Subcutaneous abdominal adipose tissue (tissue), 5 donors: ENCODE measurements around the gene GABRE.

Experiments
- H3K27ac ChIP-seq: one replicate; pipeline ENCODE4 v1.7.0; 2013; ENCODE audit warnings: low read depth, mild to moderate bottlenecking, inconsistent platforms, low read length, moderate library complexity
- H3K27me3 ChIP-seq, 5 donors: one replicate each; pipeline ENCODE4 v1.7.0; 2013; ENCODE audit warnings: low read length in 5 of 5, inconsistent platforms in 1 of 5; ENCODE audit not compliant: control insufficient read depth in 5 of 5, insufficient read depth in 4 of 5
- H3K36me3 ChIP-seq, 5 donors: one replicate each; pipeline ENCODE4 v1.7.0; 2013; ENCODE audit warnings: low read length in 5 of 5; ENCODE audit not compliant: control insufficient read depth in 5 of 5, insufficient read depth in 5 of 5
- H3K4me1 ChIP-seq, 5 donors: one replicate each; pipeline ENCODE4 v1.7.0; 2013; ENCODE audit warnings: low read length in 5 of 5, mild to moderate bottlenecking in 3 of 5, moderate library complexity in 1 of 5; ENCODE audit not compliant: control insufficient read depth in 5 of 5, insufficient read depth in 5 of 5
- H3K4me3 ChIP-seq, 5 donors: one replicate each; pipeline ENCODE4 v1.7.0; 2013; ENCODE audit warnings: low read length in 5 of 5, low read depth in 1 of 5
- H3K9ac ChIP-seq, 5 donors: one replicate each; pipeline ENCODE4 v1.7.0; 2013; ENCODE audit warnings: low read length in 5 of 5, mild to moderate bottlenecking in 4 of 5, moderate library complexity in 3 of 5
- H3K9me3 ChIP-seq, 5 donors: one replicate each; pipeline ENCODE4 v1.7.0; 2013; ENCODE audit warnings: low read length in 5 of 5; ENCODE audit not compliant: control insufficient read depth in 5 of 5
- donor health status: healthy.
- donor health status: healthy.
- donor health status: healthy.
- donor health status: healthy.
- donor health status: healthy.

Gene GABRE

DNA sequence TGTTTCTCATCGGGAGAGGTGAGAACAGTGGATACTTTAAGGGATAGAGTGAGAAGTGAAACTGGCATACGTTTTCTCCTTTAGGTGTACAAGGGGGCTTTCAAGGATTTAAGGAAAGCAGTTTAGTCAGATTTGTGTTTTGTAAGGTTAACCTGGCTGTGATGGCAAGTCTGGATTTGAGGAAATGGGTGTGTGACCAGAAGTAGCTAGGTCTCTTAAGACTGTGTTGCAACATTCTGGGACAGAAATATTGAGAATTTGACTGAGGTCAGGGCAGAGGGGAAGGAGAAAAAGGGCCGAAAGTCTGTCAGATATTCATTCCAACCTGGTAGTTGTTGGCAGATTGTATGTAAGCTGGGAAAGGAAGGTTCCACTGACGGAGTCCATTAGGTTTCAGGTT lies 10.4 kb upstream of the GABRE start:
- H3K27ac ChIP-seq = peak overlapping the region; percentile 39
- H3K27me3 ChIP-seq = no peaks in the 10 kb centered on the region
- H3K4me3 ChIP-seq = no peak overlapping the region
- H3K9me3 ChIP-seq = no peaks in the 10 kb centered on the region
- peaks cover 0 to 45% (median 36%) of the 10 kb centered on the region in 5 donors for H3K4me1 ChIP-seq
- no peak overlapping the region for H3K9ac ChIP-seq
- H3K36me3 ChIP-seq = no peaks in the 10 kb centered on the region

DNA sequence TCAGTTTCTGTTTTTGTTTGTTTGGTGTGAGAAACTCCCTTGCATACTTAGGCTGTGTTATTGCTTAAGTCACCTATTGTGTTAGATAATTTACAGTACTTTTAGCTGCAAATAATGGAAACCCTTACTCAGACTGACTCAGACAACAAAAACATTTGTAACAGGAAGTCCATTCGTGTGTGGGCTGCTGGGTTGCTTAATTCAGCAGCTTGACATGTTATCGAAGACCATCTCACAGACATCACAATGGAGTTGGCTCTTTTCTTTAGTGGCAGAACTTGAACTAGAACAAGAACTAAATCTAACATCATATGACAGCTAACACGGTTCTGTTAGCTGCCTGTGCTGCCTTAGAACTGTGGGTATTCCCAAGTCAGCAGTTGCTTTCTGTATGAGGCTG lies 9.9 kb upstream of the GABRE start:
- H3K27me3 ChIP-seq = no peaks in the 10 kb centered on the region
- no peaks in the 10 kb centered on the region for H3K9me3 ChIP-seq
- H3K4me1 ChIP-seq = peaks cover 0 to 45% (median 36%) of the 10 kb centered on the region in 5 donors
- H3K36me3 ChIP-seq = no peaks in the 10 kb centered on the region
- H3K9ac ChIP-seq = no peak overlapping the region
- no peak overlapping the region for H3K4me3 ChIP-seq
- peak overlapping the region; percentile 21 for H3K27ac ChIP-seq

DNA sequence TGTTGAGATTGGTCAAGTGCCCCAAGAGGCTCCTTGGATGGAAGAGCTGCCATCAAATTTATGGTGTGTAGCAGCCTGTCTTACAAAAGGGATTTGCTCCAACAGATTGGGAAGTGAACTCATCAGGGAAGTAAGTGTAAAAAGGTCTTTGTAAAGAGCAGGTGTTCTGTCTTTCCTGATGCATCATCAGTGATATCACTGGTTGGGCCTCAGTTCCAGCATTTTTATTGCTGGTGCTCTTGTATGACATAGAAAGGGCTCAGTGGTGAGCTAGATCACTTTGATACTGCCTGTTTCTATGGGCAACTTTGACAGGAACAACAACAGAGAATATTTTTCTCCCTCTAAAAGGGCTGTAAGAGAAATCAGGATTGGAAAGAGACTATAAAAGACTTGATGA lies 8.7 kb upstream of the GABRE start:
- Histone ChIP-seq H3K27me3 (peaks cover 0 to 2% (median 0%) of the 10 kb centered on the region in 5 donors), H3K9me3 (no peaks in the 10 kb centered on the region), H3K9ac (no peak overlapping the region), H3K36me3 (no peaks in the 10 kb centered on the region), H3K4me3 (no peak overlapping the region), H3K27ac (peak overlapping the region; percentile 26), H3K4me1 (peaks cover 0 to 45% (median 36%) of the 10 kb centered on the region in 5 donors)

DNA sequence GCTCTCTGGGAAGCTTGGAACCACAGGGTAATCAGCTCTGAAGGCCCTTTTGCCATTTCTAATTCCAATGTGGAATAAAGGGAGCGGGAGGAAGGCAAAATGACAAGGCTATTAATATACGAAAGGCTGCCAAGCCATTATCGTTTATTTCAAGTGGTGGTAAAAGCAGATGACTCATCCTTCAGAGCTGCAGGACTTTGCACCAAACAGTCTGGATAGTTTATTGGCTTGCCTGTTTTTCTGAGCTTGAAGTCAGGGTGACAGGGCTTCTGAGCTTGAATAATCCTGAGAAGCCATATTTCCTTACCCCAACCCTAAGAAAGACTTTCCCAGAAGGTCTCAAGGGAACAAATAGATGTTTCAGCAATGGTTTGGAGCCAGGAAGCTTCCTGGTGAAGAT lies 7.7 kb upstream of the GABRE start:
- peaks cover 0 to 46% (median 36%) of the 10 kb centered on the region in 5 donors for H3K4me1 ChIP-seq

GRCh38 chrX:151981129-151981528 lies 6.7 kb upstream of the GABRE start:
- Histone ChIP-seq H3K4me1 (peaks cover 0 to 53% (median 38%) of the 10 kb centered on the region in 5 donors), H3K4me3 (no peak overlapping the region), H3K27ac (peak overlapping the region; percentile 70), H3K9ac (no peak overlapping the region), H3K9me3 (no peaks in the 10 kb centered on the region), H3K27me3 (peaks cover 0 to 2% (median 0%) of the 10 kb centered on the region in 5 donors), H3K36me3 (no peaks in the 10 kb centered on the region)

More for the DNA sequence above, 7.7 kb upstream of the GABRE start:
- Histone ChIP-seq H3K27me3 (peaks cover 0 to 2% (median 0%) of the 10 kb centered on the region in 5 donors), H3K9me3 (no peaks in the 10 kb centered on the region), H3K9ac (no peak overlapping the region), H3K36me3 (no peaks in the 10 kb centered on the region), H3K4me3 (no peak overlapping the region), H3K27ac (peak overlapping the region; percentile 70)

- H3K4me1 ChIP-seq = peaks cover 0 to 36% (median 20%) of the 10 kb centered on the region in 5 donors
- no peaks in the 10 kb centered on the region for H3K9me3 ChIP-seq
- H3K27ac ChIP-seq = no peak overlapping the region
- no peaks in the 10 kb centered on the region for H3K36me3 ChIP-seq
- no peak overlapping the region for H3K4me3 ChIP-seq
- H3K27me3 ChIP-seq = peaks cover 0 to 4% (median 0%) of the 10 kb centered on the region in 5 donors
- no peak overlapping the region for H3K9ac ChIP-seq
Observed at GRCh38 chrX:151977923-151978322, 3.4 kb upstream of the GABRE start.

DNA sequence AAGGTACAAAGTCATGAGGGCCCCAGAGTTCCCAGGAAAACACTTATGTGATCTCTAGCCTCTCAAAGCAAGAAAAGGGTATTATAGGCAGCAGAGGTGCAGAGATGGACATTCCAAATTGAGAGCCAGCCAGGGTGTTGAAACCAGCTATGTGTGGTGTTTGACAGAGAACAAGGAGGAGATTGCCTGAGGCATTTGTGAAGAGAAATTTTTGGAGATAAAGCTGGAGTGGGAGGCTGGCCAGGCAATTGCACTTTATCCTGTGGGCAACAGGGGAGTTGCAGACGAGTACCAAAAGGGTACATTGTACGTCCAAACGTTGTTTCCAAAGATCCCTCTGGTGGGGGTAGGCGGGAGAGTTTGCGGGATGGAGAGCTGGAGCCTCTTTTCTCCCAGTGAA lies 2.5 kb upstream of the GABRE start:
- Histone ChIP-seq H3K4me3 (no peak overlapping the region), H3K27ac (no peak overlapping the region), H3K36me3 (no peaks in the 10 kb centered on the region), H3K9ac (no peak overlapping the region), H3K4me1 (peaks cover 2 to 40% (median 22%) of the 10 kb centered on the region in 5 donors), H3K9me3 (no peaks in the 10 kb centered on the region), H3K27me3 (peaks cover 0 to 4% (median 0%) of the 10 kb centered on the region in 5 donors)

DNA sequence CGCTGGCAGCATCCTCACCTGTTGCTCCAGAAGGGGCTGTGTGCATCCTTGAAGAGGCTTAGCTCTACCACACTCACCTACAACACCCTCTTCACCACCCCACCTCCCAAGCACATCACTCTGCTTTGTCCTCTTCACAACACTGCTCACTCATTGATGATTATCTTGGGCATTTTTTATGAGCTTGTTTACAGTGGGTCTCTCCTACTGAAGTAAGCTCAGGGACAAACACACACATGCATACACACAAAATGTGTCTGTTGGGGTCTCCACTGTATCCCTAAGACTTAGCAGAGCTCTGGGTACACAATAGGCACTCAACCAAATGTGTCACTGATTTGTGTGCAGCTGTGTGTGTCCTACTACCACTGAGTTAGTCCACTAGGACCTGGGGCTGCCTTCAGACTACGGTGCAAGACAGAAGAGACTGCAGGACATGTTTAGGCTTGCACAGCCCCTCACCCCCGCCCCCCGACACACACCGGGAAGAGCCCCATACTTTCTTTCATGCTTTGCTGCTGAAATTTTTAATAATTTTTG lies 1.3 kb upstream of the GABRE start:
- peaks cover 0 to 4% (median 0%) of the 10 kb centered on the region in 5 donors for H3K27me3 ChIP-seq
- H3K9me3 ChIP-seq = no peaks in the 10 kb centered on the region
- H3K9ac ChIP-seq = no peak overlapping the region
- H3K36me3 ChIP-seq = no peaks in the 10 kb centered on the region
- H3K27ac ChIP-seq = no peak overlapping the region
- H3K4me3 ChIP-seq = no peak overlapping the region
- peaks cover 6 to 41% (median 22%) of the 10 kb centered on the region in 5 donors for H3K4me1 ChIP-seq

GRCh38 chrX:151975228-151975593 lies 735 bp upstream of the GABRE start:
- Histone ChIP-seq H3K27ac (no peak overlapping the region), H3K9ac (peak overlapping the region in 2 of 5 donors; percentile 3 to 41), H3K4me3 (peak overlapping the region; percentile 43 to 53 (median 46)), H3K4me1 (peaks cover 9 to 44% (median 27%) of the 10 kb centered on the region in 5 donors), H3K27me3 (peaks cover 0 to 4% (median 0%) of the 10 kb centered on the region in 5 donors), H3K9me3 (no peaks in the 10 kb centered on the region), H3K36me3 (peaks cover 0 to under 1% (median 0%) of the 10 kb centered on the region in 5 donors)

DNA sequence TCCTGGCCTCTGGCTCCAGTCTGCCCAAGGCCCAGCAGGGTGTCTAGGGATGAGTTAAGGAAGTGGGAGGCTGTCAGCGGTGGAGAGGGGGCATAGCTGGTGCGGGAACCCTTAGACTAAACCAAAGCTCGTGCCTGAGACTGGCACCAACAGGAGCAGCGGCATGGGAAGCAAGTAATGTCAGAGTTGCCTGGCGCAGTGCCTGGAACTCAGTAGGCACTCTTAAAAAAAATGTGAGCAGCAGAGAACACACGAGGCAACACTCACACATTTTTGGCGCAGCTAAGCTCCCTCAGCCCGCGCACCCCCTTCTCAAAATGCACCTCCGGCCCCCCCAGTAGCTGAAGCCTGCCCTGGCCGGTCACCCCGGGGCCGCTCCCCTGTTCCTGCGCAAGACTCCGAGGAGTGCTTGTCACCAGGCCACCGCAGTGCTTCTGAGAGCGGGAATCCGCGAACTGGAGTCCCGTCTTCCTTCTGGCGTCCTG lies 583 bp downstream of the GABRE start:
- H3K9me3 ChIP-seq = no peaks in the 10 kb centered on the region
- peak overlapping the region; percentile 67 to 86 (median 74) for H3K4me3 ChIP-seq
- peaks cover under 1 to 13% (median 12%) of the 10 kb centered on the region in 5 donors for H3K36me3 ChIP-seq
- H3K4me1 ChIP-seq = peaks cover 9 to 52% (median 34%) of the 10 kb centered on the region in 5 donors
- H3K27ac ChIP-seq = peak overlapping the region; percentile 86
- H3K9ac ChIP-seq = peak overlapping the region; percentile 6 to 85 (median 78)
- H3K27me3 ChIP-seq = peaks cover 0 to 4% (median 0%) of the 10 kb centered on the region in 5 donors
